GF-D8 (cell line): Measurements from ENCODE around the gene HLTF.
"Not testable (repeated sequence)": the region's sequence is repeated elsewhere in the genome, so short reads cannot be mapped to it uniquely, and the experiment has no call there.

Source experiments
- DNase-seq: peaks from one replicate; lab custom pipeline; 2025; lab: John Stamatoyannopoulos, UW

The HLTF gene

DNA sequence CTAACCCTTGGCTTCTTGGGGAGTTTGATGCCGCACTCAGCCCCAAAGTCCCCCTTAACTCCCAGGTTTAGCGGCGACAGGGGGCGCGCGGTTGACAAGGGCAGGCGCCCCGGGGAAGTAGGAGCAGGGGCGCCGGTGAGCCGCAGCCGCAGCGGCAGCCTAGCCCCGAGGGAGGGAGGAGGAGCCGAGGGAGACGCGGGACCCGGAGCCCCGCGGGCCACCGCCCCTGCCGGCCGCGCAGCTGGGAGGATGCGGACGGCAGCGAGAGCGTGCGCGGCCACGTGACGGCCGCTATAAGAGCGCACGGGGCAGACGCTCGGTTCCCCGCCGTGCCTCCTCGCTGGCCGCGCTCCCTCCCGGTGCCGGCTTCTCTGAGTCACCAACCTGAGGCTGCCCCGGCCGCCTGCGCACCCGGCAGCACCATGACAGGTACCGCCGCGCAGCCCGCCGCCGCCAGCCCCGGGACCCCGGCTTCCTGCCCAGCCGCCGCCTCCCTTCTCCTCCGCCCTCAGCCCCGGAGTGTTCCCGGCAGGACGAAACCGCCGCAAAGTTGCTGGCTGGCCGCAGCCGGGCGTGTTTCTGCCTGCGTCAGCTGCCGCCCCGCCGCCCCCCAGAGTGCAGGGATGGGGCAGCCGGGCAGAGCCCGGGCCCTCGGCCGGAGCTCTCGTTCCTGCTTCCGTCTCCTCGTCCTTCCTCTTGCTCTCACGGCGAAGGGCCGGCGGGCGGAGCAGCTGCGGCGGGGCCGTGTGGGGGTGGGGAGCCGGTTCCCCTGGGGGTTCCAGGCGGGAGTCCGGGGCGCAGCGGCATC lies 94.9 kb downstream of the HLTF start, which contains the start of gene GYG1:
Gene GYG1 (plus strand): TSS at position 322 of the 808 bp plus-strand sequence. CDS start 101 bp downstream, at position 423.
- peak; percentile 50 for DNase-seq

DNA sequence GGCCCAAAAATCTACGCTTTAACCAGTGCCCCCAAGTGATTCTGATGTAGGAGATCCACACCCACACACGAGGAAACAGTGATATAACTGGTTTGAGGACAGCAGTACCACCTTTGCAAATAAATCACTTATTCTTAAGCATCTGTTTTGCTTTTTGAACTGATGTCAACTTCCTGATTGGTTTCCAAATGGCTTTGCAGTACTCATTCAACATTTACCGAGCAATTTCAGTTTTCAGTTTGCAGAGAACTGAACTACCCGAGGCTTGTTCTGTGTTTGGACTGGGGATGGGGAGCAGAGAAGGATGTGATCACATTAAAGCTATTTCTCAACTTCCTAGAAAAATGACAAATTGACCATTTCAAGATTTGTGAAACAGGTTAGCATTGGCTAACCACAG lies 96.1 kb downstream of the HLTF start:
- peak; percentile 43 for DNase-seq

DNA sequence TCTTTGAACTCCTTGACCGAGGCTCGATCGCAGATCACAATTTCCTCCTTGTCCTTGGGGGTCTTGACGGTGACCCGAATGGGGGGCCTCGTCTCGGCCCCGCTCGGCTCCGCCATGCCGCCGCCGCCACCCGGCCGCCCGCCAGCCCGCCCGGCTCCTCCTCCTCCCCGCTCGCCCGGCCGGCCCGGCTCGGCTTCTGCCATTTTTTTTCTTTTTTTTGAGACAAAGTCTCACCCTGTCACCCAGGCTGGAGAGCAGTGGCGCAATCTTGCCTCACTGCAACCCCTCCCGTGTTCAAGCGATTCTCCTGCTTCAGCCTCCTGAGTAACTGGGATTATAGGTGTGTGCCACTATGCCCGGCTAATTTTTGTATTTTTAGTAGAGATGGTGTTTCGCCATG lies 98.8 kb downstream of the HLTF start:
- DNase-seq, result not testable (repeated sequence)

DNA sequence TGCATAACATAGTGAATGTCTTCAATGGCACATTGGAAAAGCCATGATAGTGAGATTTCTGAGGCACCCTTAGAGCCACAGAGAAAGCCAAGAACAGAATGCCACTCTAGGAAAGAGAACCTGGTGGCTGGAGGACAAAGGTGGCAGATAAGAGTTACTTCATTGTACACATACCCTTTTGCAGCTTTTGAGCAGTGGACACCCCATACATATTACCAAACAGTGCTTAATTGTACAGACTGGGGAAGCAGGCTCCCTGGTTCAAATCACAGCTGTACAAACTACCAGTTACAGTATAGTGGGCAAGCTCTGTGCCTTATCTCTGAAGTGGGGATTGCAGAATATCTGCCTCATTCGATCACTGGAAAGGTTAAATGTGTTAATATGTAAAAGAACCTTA lies 105.1 kb downstream of the HLTF start:
- no peak for DNase-seq
